Transverse colon (tissue), 4 donors: ENCODE measurements around the gene SRGN. TPM values are rescaled to one million over a fixed set of nuclear protein-coding genes. Genes with fewer than 3 reads are reported as not detected.

Source experiments
- DNase-seq: peaks from one replicate; pipeline ENCODE4 v3.0.0-alpha.2; 2019
- H3K27ac ChIP-seq, 4 donors: fragments of 200-600 bp; sonication (generic); 2 replicates each; pipeline ENCODE4 v1.5.1; 2016 to 2018; ENCODE audit warnings: inconsistent platforms in 4 of 4
- H3K27me3 ChIP-seq: fragments of 200-600 bp; sonication (generic); 2 replicates; pipeline ENCODE4 v1.5.1; 2017; ENCODE audit warnings: inconsistent platforms
- H3K36me3 ChIP-seq, 4 donors: fragments of 200-600 bp; sonication (generic); 2 replicates each; pipeline ENCODE4 v1.5.1; 2017 to 2019; ENCODE audit warnings: inconsistent platforms in 4 of 4
- H3K4me1 ChIP-seq, 4 donors: fragments of 200-600 bp; sonication (generic); 2 replicates each; pipeline ENCODE4 v1.5.1; 2017 to 2020; ENCODE audit warnings: inconsistent platforms in 4 of 4
- H3K4me3 ChIP-seq, 4 donors: fragments of 200-600 bp; sonication (generic); 1 replicate in 1 of 4; 2 replicates in 3 of 4; pipeline versions ENCODE4 v1.5.1 to v1.6.1; 2017 to 2019; ENCODE audit warnings: inconsistent platforms in 4 of 4
- H3K9me3 ChIP-seq, 2 donors: fragments of 200-600 bp; sonication (generic); 2 replicates each; pipeline ENCODE4 v1.5.1; 2017 to 2019; ENCODE audit warnings: inconsistent platforms in 2 of 2
- EP300 ChIP-seq: sonication (generic); formaldehyde crosslinking; IDR thresholded peaks from one replicate; pipeline ENCODE4 v1.6.1; 2017; ENCODE audit warnings: antibody characterized with exemption, low read depth
- POLR2A ChIP-seq: fragments of 450-650 bp; IDR thresholded peaks from one replicate; pipeline ENCODE4 v1.6.1; 2016; ENCODE audit warnings: antibody characterized with exemption, mild to moderate bottlenecking, moderate library complexity
- POLR2AphosphoS5 ChIP-seq, 3 donors: sonication (generic); formaldehyde crosslinking; IDR thresholded peaks; one replicate each; pipeline ENCODE4 v1.6.1; 2016; ENCODE audit warnings: antibody characterized with exemption in 3 of 3
- WGBS, 2 donors: methylation state at CpG; one replicate each; pipeline ENCODE4 v1.1.5; 2018; ENCODE audit warnings: low coverage in 1 of 2; 5-methylcytosine and 5-hydroxymethylcytosine counted together
- in situ Hi-C, 4 donors: fragments of 200-750 bp; cut with MboI; loops; one replicate each; pipeline versions ENCODE4 v1.15.0 to v1.15.1; 2017; ENCODE audit warnings: low sequenced_read_pairs in 3 of 4, low pct_ligation_motif_present in 1 of 4, low pct_unique_long_range_greater_than_20kb in 1 of 4
- intact Hi-C: fragments of 100-400 bp; cut with DNase I; formaldehyde crosslinking; loops from one replicate; pipeline ENCODE4 v1.15.1; 2023; ENCODE audit warnings: low total_unique reads
- total RNA-seq, 4 donors: library from RNA; depleted of rRNA; stranded (reverse); fragments of >200 nt; gene quantifications; one replicate each; pipeline ENCODE4 v1.1.0, GENCODE V29; 2016
- TF ChIP-seq, protein P1 (sequence below), 5 experiments: fragments of 200-600 bp in 3 of 5; fragments of 450-650 bp in 2 of 5; sonication (generic) in 3 of 5; IDR thresholded peaks; 1 replicate in 2 of 5; 2 replicates in 3 of 5; pipeline ENCODE4 v1.5.1; 2016 to 2017; ENCODE audit warnings: antibody characterized with exemption in 5 of 5, inconsistent platforms in 3 of 5, mild to moderate bottlenecking in 2 of 5, moderate library complexity in 1 of 5

The SRGN gene
- total RNA-seq, 4 donors from 2014 or later = 9.0 to 83.8 (median 20.3) TPM

- H3K36me3 ChIP-seq = no peaks in the 10 kb centered on the region
- WGBS, 2 donors = 58 to 79% methylated on average over 3 of the region's 3 CpGs
- intact Hi-C loops (no loop called here), in situ Hi-C loops (no loop called here)
- H3K27me3 ChIP-seq = no peaks in the 10 kb centered on the region
- H3K4me1 ChIP-seq = no peaks in the 10 kb centered on the region
- H3K4me3 ChIP-seq = no peak overlapping the region
- TF ChIP-seq EP300 = no peak
- TF ChIP-seq, protein P1, sequence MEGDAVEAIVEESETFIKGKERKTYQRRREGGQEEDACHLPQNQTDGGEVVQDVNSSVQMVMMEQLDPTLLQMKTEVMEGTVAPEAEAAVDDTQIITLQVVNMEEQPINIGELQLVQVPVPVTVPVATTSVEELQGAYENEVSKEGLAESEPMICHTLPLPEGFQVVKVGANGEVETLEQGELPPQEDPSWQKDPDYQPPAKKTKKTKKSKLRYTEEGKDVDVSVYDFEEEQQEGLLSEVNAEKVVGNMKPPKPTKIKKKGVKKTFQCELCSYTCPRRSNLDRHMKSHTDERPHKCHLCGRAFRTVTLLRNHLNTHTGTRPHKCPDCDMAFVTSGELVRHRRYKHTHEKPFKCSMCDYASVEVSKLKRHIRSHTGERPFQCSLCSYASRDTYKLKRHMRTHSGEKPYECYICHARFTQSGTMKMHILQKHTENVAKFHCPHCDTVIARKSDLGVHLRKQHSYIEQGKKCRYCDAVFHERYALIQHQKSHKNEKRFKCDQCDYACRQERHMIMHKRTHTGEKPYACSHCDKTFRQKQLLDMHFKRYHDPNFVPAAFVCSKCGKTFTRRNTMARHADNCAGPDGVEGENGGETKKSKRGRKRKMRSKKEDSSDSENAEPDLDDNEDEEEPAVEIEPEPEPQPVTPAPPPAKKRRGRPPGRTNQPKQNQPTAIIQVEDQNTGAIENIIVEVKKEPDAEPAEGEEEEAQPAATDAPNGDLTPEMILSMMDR (IDR thresholded peaks at IDR 0.05) = no peak
- peak; percentile 13 for TF ChIP-seq POLR2A
- peak in 2 of 3 donors; percentile 9 to 21 for TF ChIP-seq POLR2AphosphoS5 (IDR thresholded peaks at IDR 0.05)
- no peaks in the 10 kb centered on the region for H3K9me3 ChIP-seq
- peak overlapping the region in 2 of 4 donors; percentile 35 to 41 for H3K27ac ChIP-seq
- DNase-seq = peak; percentile 41
Observed at GRCh38 chr10:69051303-69051702, 36.6 kb upstream of the SRGN start.

DNA sequence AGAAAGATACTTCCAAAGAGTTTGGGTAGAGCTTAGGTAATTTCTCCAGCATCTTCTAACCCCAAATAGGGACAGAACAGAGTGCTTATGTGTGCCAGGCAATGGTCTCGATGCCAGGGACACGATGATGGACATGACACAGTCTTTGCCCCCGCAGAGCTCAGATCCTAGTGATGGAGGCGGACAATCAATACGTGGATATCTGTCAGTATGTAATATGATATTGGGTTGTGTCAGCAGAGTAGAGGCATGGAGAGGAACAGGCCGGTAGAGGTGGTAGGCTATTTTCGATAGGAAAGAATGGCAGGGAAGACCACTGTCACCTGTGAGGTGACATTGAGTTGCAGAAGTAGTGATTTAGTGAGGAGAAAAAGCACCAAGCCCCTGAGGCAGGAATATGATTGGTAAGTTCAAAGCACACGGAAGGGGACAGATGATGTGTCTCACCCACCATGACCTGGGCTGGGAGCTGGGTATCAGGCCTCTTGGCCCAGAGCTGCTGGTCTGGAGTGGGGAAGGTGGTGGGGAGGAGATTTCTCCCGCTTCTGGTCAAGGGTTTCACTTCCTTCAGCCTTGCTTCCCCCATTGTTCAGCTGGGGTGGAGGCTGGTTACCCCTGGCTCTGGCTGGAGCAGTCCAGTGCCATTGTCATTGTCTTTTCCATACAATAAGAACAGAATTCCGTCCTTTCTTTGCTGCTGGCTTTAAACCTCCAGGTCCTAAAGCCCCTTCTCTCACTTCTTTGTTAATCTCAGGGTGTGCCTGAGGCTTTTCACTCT lies 36.0 kb upstream of the SRGN start:
- no peaks in the 10 kb centered on the region for H3K36me3 ChIP-seq
- H3K27ac ChIP-seq = peak overlapping the region; percentile 21 to 41 (median 38)
- no peak overlapping the region for H3K4me3 ChIP-seq
- in situ Hi-C loops = no loop called here
- TF ChIP-seq POLR2AphosphoS5 (IDR thresholded peaks at IDR 0.05) = no peak
- TF ChIP-seq, protein P1 (IDR thresholded peaks at IDR 0.05) = no peak
- TF ChIP-seq EP300 = no peak
- TF ChIP-seq POLR2A = no peak
- WGBS, 2 donors = 78 to 86% methylated on average over 7 to 10 of the region's 10 CpGs
- H3K27me3 ChIP-seq = no peaks in the 10 kb centered on the region
- H3K4me1 ChIP-seq = no peaks in the 10 kb centered on the region
- H3K9me3 ChIP-seq = no peaks in the 10 kb centered on the region
- DNase-seq = no peak
- intact Hi-C loops = no loop called here

GRCh38 chr10:69052736-69053135 lies 35.2 kb upstream of the SRGN start:
- no peaks in the 10 kb centered on the region for H3K9me3 ChIP-seq
- 66 to 79% methylated on average over 6 of the region's 6 CpGs for WGBS, 2 donors
- intact Hi-C loops (no loop called here), in situ Hi-C loops (no loop called here)
- DNase-seq = no peak
- H3K4me3 ChIP-seq = no peak overlapping the region
- peaks cover 0 to 2% (median 0%) of the 10 kb centered on the region in 4 donors for H3K4me1 ChIP-seq
- peak overlapping the region in 2 of 4 donors; percentile 37 to 39 for H3K27ac ChIP-seq
- no peaks in the 10 kb centered on the region for H3K27me3 ChIP-seq
- no peaks in the 10 kb centered on the region for H3K36me3 ChIP-seq
- TF ChIP-seq EP300 = no peak
- no peak for TF ChIP-seq POLR2AphosphoS5 (IDR thresholded peaks at IDR 0.05)
- no peak for TF ChIP-seq POLR2A
- TF ChIP-seq, protein P1 (IDR thresholded peaks at IDR 0.05) = no peak

DNA sequence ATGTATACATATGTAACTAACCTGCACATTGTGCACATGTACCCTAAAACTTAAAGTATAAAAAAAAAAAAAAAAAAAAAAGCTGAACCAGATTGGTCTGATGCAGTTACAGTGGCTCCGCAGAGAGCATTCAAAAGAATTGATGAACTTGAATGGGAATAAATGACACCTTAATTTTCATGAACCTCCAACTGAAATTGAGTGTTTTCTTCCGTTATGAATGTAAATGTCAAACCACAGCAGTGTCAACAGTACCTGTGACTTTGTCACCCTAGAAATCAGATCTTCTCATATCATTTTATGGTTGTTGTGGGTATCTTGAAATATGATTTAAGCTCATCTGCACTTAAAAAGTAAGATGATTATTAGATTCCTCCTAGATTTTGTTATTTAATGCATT lies 32.7 kb upstream of the SRGN start:
- H3K27me3 ChIP-seq = no peaks in the 10 kb centered on the region
- TF ChIP-seq, protein P1 (IDR thresholded peaks at IDR 0.05) = no peak
- TF ChIP-seq POLR2AphosphoS5 (IDR thresholded peaks at IDR 0.05) = no peak
- TF ChIP-seq EP300 = no peak
- TF ChIP-seq POLR2A = no peak
- H3K9me3 ChIP-seq = no peaks in the 10 kb centered on the region
- H3K27ac ChIP-seq = no peak overlapping the region
- no peak for DNase-seq
- peaks cover 0 to 5% (median 0%) of the 10 kb centered on the region in 4 donors for H3K4me1 ChIP-seq
- no peaks in the 10 kb centered on the region for H3K36me3 ChIP-seq
- in situ Hi-C loops = no loop called here
- intact Hi-C loops = no loop called here
- 79 to 82% methylated on average over 2 of the region's 2 CpGs for WGBS, 2 donors
- no peak overlapping the region for H3K4me3 ChIP-seq
